GM12878 (cell line): ENCODE measurements around the gene PCNX4.

Experiments
- CTCF ChIP-seq, 3 experiments: IDR thresholded peaks in 2 of 3; conservative IDR thresholded peaks in 1 of 3; 2 replicates each; pipeline ENCODE4 v1.5.1; 2011; ENCODE audit warnings: low read depth in 3 of 3, low read length in 3 of 3, mild to moderate bottlenecking in 3 of 3, control low read depth in 2 of 3, moderate library complexity in 2 of 3, inconsistent platforms in 1 of 3, mixed read lengths in 1 of 3; ENCODE audit not compliant: control insufficient read depth in 2 of 3, insufficient read depth in 1 of 3; ENCODE audit errors: extremely low read depth in 1 of 3
- EZH2 ChIP-seq: IDR thresholded peaks from 2 replicates; pipeline ENCODE4 v1.6.1; 2012; ENCODE audit warnings: low read depth, mild to moderate bottlenecking, control low read depth, inconsistent platforms, low read length, borderline replicate concordance; ENCODE audit not compliant: control insufficient read depth
- POLR2A ChIP-seq: IDR thresholded peaks from 2 replicates; pipeline ENCODE4 v1.6.1; 2011; ENCODE audit warnings: low read depth, mild to moderate bottlenecking, low read length
- POLR2AphosphoS5 ChIP-seq: IDR thresholded peaks from 2 replicates; pipeline ENCODE4 v1.6.1; 2011; ENCODE audit warnings: mild to moderate bottlenecking, low read length, inconsistent platforms
- POU2F2 ChIP-seq: IDR thresholded peaks from 3 replicates; pipeline ENCODE4 v1.6.1; 2011; ENCODE audit warnings: low read depth, mild to moderate bottlenecking, low read length, borderline replicate concordance

- TF ChIP-seq CTCF (IDR thresholded peaks at IDR 0.05 in 2 of 3, conservative IDR thresholded peaks at IDR 0.05 in 1 of 3; ENCODE audit: control insufficient read depth in 2 of 3, extremely low read depth in 1 of 3, insufficient read depth in 1 of 3, low read depth in 3 of 3, low read length in 3 of 3): no peak
- TF ChIP-seq EZH2: no peak
- TF ChIP-seq POU2F2: no peak
- no peak for TF ChIP-seq POLR2A
- no peak for TF ChIP-seq POLR2AphosphoS5
Measured at GRCh38 chr14:60051721-60052221, 40.0 kb upstream of the PCNX4 start.
